Neural progenitor cell (in vitro differentiated cells): ENCODE measurements around the gene ABCC3. TPM values are rescaled to one million over a fixed set of nuclear protein-coding genes. Genes with fewer than 3 reads are reported as not detected.
A peak's percentile ranks its signal among the peaks of the same experiment; 100 is the strongest.

Experiments
- DNase-seq: peaks from one replicate; pipeline ENCODE4 v3.0.0-alpha.2; 2016; ENCODE audit warnings: low spot score
- H2AFZ ChIP-seq: fragments of 200-600 bp; sonication (generic); replicated peaks from 2 replicates; pipeline ENCODE4 v1.6.1; 2016; ENCODE audit warnings: antibody characterized with exemption
- H3F3A ChIP-seq: fragments of 200-600 bp; sonication (generic); 2 replicates; pipeline ENCODE4 v1.6.1; 2016; ENCODE audit warnings: antibody characterized with exemption, low read depth
- H3K27ac ChIP-seq: fragments of 200-600 bp; sonication (generic); 2 replicates; pipeline ENCODE4 v1.5.1; 2016; ENCODE audit warnings: mild to moderate bottlenecking
- H3K27me3 ChIP-seq: fragments of 200-600 bp; sonication (generic); 2 replicates; pipeline ENCODE4 v1.6.1; 2016; ENCODE audit warnings: mild to moderate bottlenecking, moderate library complexity
- H3K36me3 ChIP-seq: fragments of 200-600 bp; sonication (generic); 2 replicates; pipeline ENCODE4 v1.5.1; 2016
- H3K4me1 ChIP-seq: fragments of 200-600 bp; sonication (generic); 2 replicates; pipeline ENCODE4 v1.6.1; 2016; ENCODE audit warnings: mixed run types
- H3K4me2 ChIP-seq: fragments of 200-600 bp; sonication (generic); 2 replicates; pipeline ENCODE4 v1.6.1; 2016
- H3K4me3 ChIP-seq: fragments of 200-600 bp; sonication (generic); 2 replicates; pipeline ENCODE4 v1.5.1; 2016
- H3K79me2 ChIP-seq: fragments of 200-600 bp; sonication (generic); 2 replicates; pipeline ENCODE4 v1.6.1; 2016; ENCODE audit warnings: low read depth
- H3K9ac ChIP-seq: fragments of 200-600 bp; sonication (generic); 2 replicates; pipeline ENCODE4 v1.6.1; 2016
- H3K9me3 ChIP-seq: fragments of 200-600 bp; sonication (generic); 2 replicates; pipeline ENCODE4 v1.5.1; 2016; ENCODE audit warnings: low read depth
- H4K20me1 ChIP-seq: fragments of 200-600 bp; sonication (generic); 2 replicates; pipeline ENCODE4 v1.6.1; 2016; ENCODE audit warnings: low read depth
- H3K27ac Mint-ChIP-seq: 3 replicates; pipeline ENCODE4 v1.8.0; 2021; ENCODE audit warnings: mixed read lengths
- H3K27me3 Mint-ChIP-seq: 2 replicates; pipeline ENCODE4 v1.8.0; 2022; ENCODE audit warnings: low read depth, mild to moderate bottlenecking, inconsistent platforms, moderate library complexity, mixed read lengths; ENCODE audit not compliant: insufficient read depth
- H3K36me3 Mint-ChIP-seq: 3 replicates; pipeline ENCODE4 v1.8.0; 2021; ENCODE audit warnings: mixed read lengths
- H3K4me1 Mint-ChIP-seq: 3 replicates; pipeline ENCODE4 v1.8.0; 2021; ENCODE audit warnings: mixed read lengths
- H3K4me3 Mint-ChIP-seq: 3 replicates; pipeline ENCODE4 v1.8.0; 2021; ENCODE audit warnings: mild to moderate bottlenecking, moderate library complexity, mixed read lengths
- H3K9me3 Mint-ChIP-seq: 3 replicates; pipeline ENCODE4 v1.8.0; 2020; ENCODE audit warnings: mixed read lengths
- CTCF ChIP-seq: fragments of 200-600 bp; sonication (generic); IDR thresholded peaks from 2 replicates; pipeline ENCODE4 v1.5.1; 2017; ENCODE audit warnings: antibody characterized with exemption, mild to moderate bottlenecking
- EZH2 ChIP-seq: fragments of 200-600 bp; sonication (generic); IDR thresholded peaks from 2 replicates; pipeline ENCODE4 v1.6.1; 2017; ENCODE audit warnings: antibody characterized with exemption, mild to moderate bottlenecking, moderate library complexity
- EZH2phosphoT487 ChIP-seq: fragments of 200-600 bp; sonication (generic); IDR thresholded peaks from 2 replicates; pipeline ENCODE4 v1.6.1; 2017; ENCODE audit warnings: antibody characterized with exemption
- total RNA-seq: library from RNA; depleted of rRNA; stranded (reverse); fragments of >200 nt; gene quantifications from 2 replicates; pipeline ENCODE4 v1.2.3, GENCODE V29; 2015; ENCODE audit warnings: low replicate concordance

ABCC3 gene
- total RNA-seq, 1 donor from 2014 or later = not detected

GRCh38 chr17:50594128-50594823, 40.4 kb upstream of the ABCC3 start:
- H3K4me3 Mint-ChIP-seq = peak overlapping the region; percentile 71
- Histone ChIP-seq H3K4me1 (peaks cover 17% of the 10 kb centered on the region), H3F3A (no peaks in the 10 kb centered on the region), H3K4me2 (no peak overlapping the region), H3K4me3 (no peak overlapping the region), H3K36me3 (no peaks in the 10 kb centered on the region), H3K79me2 (no peaks in the 10 kb centered on the region), H2AFZ (no peak overlapping the region), H3K27ac (no peak overlapping the region), H3K9ac (no peak overlapping the region), H4K20me1 (no peaks in the 10 kb centered on the region), H3K9me3 (no peaks in the 10 kb centered on the region), H3K27me3 (no peaks in the 10 kb centered on the region)
- DNase-seq = no peak
- H3K27ac Mint-ChIP-seq = peak overlapping the region; percentile 97
- H3K9me3 Mint-ChIP-seq = no peaks in the 10 kb centered on the region
- TF ChIP-seq CTCF (no peak), EZH2phosphoT487 (no peak), EZH2 (no peak)
- H3K4me1 Mint-ChIP-seq = peaks cover 47% of the 10 kb centered on the region
- H3K27me3 Mint-ChIP-seq = peaks cover 10% of the 10 kb centered on the region
- no peaks in the 10 kb centered on the region for H3K36me3 Mint-ChIP-seq

- H3K4me1 Mint-ChIP-seq = peaks cover 43% of the 10 kb centered on the region
- Histone ChIP-seq H4K20me1 (no peaks in the 10 kb centered on the region), H3K27ac (no peak overlapping the region), H3K79me2 (no peaks in the 10 kb centered on the region), H3K4me2 (no peak overlapping the region), H2AFZ (no peak overlapping the region), H3K9ac (no peak overlapping the region), H3K4me3 (no peak overlapping the region), H3K9me3 (no peaks in the 10 kb centered on the region), H3K36me3 (no peaks in the 10 kb centered on the region), H3F3A (no peaks in the 10 kb centered on the region), H3K27me3 (no peaks in the 10 kb centered on the region), H3K4me1 (peaks cover 17% of the 10 kb centered on the region)
- H3K27ac Mint-ChIP-seq = peak overlapping the region; percentile 16
- no peaks in the 10 kb centered on the region for H3K9me3 Mint-ChIP-seq
- peaks cover 9% of the 10 kb centered on the region for H3K27me3 Mint-ChIP-seq
- TF ChIP-seq EZH2 = no peak
- H3K4me3 Mint-ChIP-seq = no peak overlapping the region
- DNase-seq = no peak
- H3K36me3 Mint-ChIP-seq = no peaks in the 10 kb centered on the region
Measured at GRCh38 chr17:50594892-50595291, 39.8 kb upstream of the ABCC3 start.

GRCh38 chr17:50596191-50597037, 38.3 kb upstream of the ABCC3 start:
- DNase-seq = peak; percentile 71
- no peaks in the 10 kb centered on the region for H4K20me1 ChIP-seq
- no peak overlapping the region for H3K9ac ChIP-seq
- no peak overlapping the region for H3K27ac ChIP-seq
- H3K9me3 ChIP-seq = no peaks in the 10 kb centered on the region
- Mint-ChIP-seq H3K27ac (no peak overlapping the region), H3K4me1 (peaks cover 46% of the 10 kb centered on the region), H3K9me3 (no peaks in the 10 kb centered on the region), H3K36me3 (no peaks in the 10 kb centered on the region), H3K4me3 (no peak overlapping the region), H3K27me3 (peaks cover 9% of the 10 kb centered on the region)
- no peaks in the 10 kb centered on the region for H3F3A ChIP-seq
- H3K27me3 ChIP-seq = no peaks in the 10 kb centered on the region
- peak; percentile 67 for TF ChIP-seq CTCF
- TF ChIP-seq EZH2 = no peak
- no peaks in the 10 kb centered on the region for H3K36me3 ChIP-seq
- no peak overlapping the region for H3K4me3 ChIP-seq
- peaks cover 17% of the 10 kb centered on the region for H3K4me1 ChIP-seq
- H3K79me2 ChIP-seq = no peaks in the 10 kb centered on the region
- peak overlapping the region; percentile 64 for H2AFZ ChIP-seq
- no peak overlapping the region for H3K4me2 ChIP-seq

- Histone ChIP-seq H3K9me3 (no peaks in the 10 kb centered on the region), H3K4me3 (no peak overlapping the region), H3K27me3 (no peaks in the 10 kb centered on the region), H3F3A (no peaks in the 10 kb centered on the region), H3K79me2 (no peaks in the 10 kb centered on the region), H3K4me2 (no peak overlapping the region), H2AFZ (no peak overlapping the region), H3K4me1 (peaks cover 9% of the 10 kb centered on the region), H3K36me3 (no peaks in the 10 kb centered on the region), H3K9ac (no peak overlapping the region), H3K27ac (no peak overlapping the region), H4K20me1 (no peaks in the 10 kb centered on the region)
- peaks cover 46% of the 10 kb centered on the region for H3K4me1 Mint-ChIP-seq
- TF ChIP-seq EZH2 (no peak), CTCF (no peak), EZH2phosphoT487 (no peak)
- no peaks in the 10 kb centered on the region for H3K36me3 Mint-ChIP-seq
- no peak overlapping the region for H3K27ac Mint-ChIP-seq
- no peak overlapping the region for H3K4me3 Mint-ChIP-seq
- H3K9me3 Mint-ChIP-seq = no peaks in the 10 kb centered on the region
- H3K27me3 Mint-ChIP-seq = peaks cover 14% of the 10 kb centered on the region
- DNase-seq = no peak
Measured at GRCh38 chr17:50598487-50598886, 36.2 kb upstream of the ABCC3 start.
